ENCODE data around the gene SND1.

DNA sequence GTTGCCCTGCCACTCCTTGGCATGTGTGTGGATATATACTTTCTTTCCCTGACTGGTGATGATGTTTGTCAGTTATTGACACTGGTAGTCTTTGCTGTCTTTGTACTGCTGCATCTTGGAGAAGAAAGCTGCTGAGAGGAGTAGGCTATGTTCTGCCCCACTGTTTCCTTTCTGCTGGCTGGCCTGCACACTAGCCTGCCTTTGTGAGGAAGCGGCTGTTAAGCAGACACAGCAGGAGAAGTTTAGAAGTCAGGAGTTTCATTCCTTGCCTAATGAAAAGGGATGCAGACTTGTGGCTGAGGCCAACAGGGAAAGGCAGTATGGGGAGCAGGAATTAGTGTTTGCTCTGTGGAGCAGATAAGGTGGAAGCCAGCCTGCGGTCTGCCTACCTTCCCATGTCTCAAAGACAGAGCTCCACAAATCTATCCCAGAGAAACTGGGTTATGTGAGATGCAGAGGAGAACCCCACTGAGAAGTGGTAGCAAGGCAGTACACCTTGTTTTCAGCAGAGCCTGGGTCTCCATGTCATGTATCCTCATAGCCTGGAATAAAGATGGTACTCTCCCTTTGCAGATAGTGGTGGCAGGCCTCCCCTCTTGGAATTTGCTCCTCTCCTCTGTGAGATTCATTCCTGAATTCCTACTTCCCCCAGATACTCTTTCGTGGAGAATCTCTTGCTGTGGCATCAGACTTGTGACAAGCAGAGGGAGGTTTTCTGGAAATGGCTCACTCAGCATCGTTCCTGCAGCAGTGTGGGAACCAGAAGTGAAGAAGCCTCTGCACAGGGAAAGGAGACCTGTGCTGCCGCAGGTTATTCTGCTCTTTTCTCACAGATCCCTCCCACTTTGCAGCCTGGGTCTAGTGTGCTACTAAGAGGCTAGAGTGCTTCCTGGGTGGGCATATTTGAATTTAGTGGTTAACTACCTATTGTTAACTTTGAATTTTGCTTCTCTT lies 249.0 kb downstream of the SND1 start:
- TF ChIP-seq, protein P1, sequence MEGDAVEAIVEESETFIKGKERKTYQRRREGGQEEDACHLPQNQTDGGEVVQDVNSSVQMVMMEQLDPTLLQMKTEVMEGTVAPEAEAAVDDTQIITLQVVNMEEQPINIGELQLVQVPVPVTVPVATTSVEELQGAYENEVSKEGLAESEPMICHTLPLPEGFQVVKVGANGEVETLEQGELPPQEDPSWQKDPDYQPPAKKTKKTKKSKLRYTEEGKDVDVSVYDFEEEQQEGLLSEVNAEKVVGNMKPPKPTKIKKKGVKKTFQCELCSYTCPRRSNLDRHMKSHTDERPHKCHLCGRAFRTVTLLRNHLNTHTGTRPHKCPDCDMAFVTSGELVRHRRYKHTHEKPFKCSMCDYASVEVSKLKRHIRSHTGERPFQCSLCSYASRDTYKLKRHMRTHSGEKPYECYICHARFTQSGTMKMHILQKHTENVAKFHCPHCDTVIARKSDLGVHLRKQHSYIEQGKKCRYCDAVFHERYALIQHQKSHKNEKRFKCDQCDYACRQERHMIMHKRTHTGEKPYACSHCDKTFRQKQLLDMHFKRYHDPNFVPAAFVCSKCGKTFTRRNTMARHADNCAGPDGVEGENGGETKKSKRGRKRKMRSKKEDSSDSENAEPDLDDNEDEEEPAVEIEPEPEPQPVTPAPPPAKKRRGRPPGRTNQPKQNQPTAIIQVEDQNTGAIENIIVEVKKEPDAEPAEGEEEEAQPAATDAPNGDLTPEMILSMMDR (IDR thresholded peaks at IDR 0.05), result no peak
- TF ChIP-seq POLR2A (IDR thresholded peaks at IDR 0.05), result no peak
